ENCODE results near the gene UBE2S. TPM values are rescaled to one million over a fixed set of nuclear protein-coding genes. Genes with fewer than 3 reads are reported as not detected.

UBE2S gene
- total RNA-seq, 1 donor from 2014 or later, result 34.6 TPM

GRCh38 chr19:55362174-55362989 is 45.2 kb downstream of the UBE2S start:
- Mint-ChIP-seq H3K4me1 (no peaks in the 10 kb centered on the region), H3K4me3 (no peak overlapping the region), H3K36me3 (ENCODE audit: low read depth) (no peaks in the 10 kb centered on the region), H3K27me3 (peaks cover 12% of the 10 kb centered on the region), H3K9me3 (no peaks in the 10 kb centered on the region), H3K27ac (no peak overlapping the region)
- ATAC-seq (ENCODE audit: low read depth) (no peak), DNase-seq (no peak)
- TF ChIP-seq, protein P1, sequence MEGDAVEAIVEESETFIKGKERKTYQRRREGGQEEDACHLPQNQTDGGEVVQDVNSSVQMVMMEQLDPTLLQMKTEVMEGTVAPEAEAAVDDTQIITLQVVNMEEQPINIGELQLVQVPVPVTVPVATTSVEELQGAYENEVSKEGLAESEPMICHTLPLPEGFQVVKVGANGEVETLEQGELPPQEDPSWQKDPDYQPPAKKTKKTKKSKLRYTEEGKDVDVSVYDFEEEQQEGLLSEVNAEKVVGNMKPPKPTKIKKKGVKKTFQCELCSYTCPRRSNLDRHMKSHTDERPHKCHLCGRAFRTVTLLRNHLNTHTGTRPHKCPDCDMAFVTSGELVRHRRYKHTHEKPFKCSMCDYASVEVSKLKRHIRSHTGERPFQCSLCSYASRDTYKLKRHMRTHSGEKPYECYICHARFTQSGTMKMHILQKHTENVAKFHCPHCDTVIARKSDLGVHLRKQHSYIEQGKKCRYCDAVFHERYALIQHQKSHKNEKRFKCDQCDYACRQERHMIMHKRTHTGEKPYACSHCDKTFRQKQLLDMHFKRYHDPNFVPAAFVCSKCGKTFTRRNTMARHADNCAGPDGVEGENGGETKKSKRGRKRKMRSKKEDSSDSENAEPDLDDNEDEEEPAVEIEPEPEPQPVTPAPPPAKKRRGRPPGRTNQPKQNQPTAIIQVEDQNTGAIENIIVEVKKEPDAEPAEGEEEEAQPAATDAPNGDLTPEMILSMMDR (IDR thresholded peaks at IDR 0.05), result no peak
- ChIA-PET POLR2A (interaction anchor here (0.6 kb wide), 1 partner anchor 116 kb away, joined by 3 read pairs; no protein-coding TSS in a partner anchor), CTCF (no interaction called here)
- intact Hi-C loops (cut with micrococcal nuclease), result no loop called here

- intact Hi-C loops (cut with micrococcal nuclease), result no loop called here
- H3K27ac Mint-ChIP-seq, result no peak overlapping the region
- ChIA-PET CTCF (no interaction called here), POLR2A (interaction anchor here (0.8 kb wide), 1 partner anchor 13 kb away, joined by 5 read pairs; no protein-coding TSS in a partner anchor)
- no peaks in the 10 kb centered on the region for H3K9me3 Mint-ChIP-seq
- H3K4me1 Mint-ChIP-seq, result no peaks in the 10 kb centered on the region
- peaks cover 11% of the 10 kb centered on the region for H3K27me3 Mint-ChIP-seq
- no peak for ATAC-seq (ENCODE audit: low read depth)
- H3K4me3 Mint-ChIP-seq, result no peak overlapping the region
- DNase-seq, result no peak
- TF ChIP-seq, protein P1 (IDR thresholded peaks at IDR 0.05), result no peak
- H3K36me3 Mint-ChIP-seq (ENCODE audit: low read depth), result no peaks in the 10 kb centered on the region
Observed at GRCh38 chr19:55360902-55361301, 46.7 kb downstream of the UBE2S start.

DNA sequence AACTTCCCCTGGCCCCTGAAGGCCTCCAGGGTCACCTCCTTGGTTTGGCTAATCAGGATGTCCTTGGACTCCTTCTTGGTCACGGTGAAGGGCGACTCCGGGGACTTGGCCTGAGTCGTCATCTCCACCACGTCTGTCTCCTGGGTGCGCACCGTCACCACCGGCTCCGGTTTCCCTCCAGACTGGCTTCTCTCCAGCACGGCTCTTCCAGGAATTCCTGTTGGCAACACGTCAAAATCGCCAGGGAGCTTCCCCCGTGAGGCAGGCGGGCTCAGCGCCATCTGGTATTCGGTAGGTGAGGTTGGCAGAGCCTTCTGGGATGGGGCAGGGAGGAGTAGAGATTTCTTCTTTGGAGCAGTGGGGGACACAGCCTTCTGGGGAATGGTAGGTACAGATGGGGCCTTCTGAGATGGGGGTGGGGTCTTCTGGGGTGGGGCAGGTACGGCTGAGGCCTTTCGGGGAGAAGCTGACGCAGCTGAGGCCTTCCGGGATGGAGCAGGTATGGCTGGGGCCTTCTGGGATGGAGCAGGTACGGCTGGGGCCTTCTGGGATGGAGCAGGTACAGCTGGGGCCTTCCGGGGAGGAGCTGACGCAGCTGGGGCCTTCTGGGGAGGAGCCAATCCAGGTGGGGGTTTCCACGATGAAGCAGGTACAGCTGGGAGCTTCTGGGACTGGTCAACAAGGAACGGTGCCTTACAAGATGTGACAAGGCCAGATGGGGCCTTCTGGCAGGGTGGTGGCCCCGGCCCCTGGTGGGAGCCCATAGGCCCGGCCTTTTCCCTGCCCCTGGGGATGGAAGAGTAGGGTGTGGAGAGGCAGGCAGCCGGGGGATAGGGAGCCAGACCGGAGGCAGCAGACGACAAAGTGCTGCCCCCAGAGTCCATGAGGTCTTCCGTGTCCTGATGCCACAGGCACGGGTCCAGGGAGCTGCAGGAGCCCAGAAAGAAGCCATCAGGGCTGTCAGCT is 48.4 kb downstream of the UBE2S start:
- peaks cover 2% of the 10 kb centered on the region for H3K4me1 Mint-ChIP-seq
- H3K4me3 Mint-ChIP-seq, result no peak overlapping the region
- no peak for ATAC-seq (ENCODE audit: low read depth)
- no peaks in the 10 kb centered on the region for H3K36me3 Mint-ChIP-seq (ENCODE audit: low read depth)
- no peak for DNase-seq
- peaks cover 15% of the 10 kb centered on the region for H3K27me3 Mint-ChIP-seq
- H3K27ac Mint-ChIP-seq, result no peak overlapping the region
- TF ChIP-seq, protein P1 (IDR thresholded peaks at IDR 0.05), result no peak
- CTCF ChIA-PET, result no interaction called here
- H3K9me3 Mint-ChIP-seq, result no peaks in the 10 kb centered on the region
- intact Hi-C loops (cut with micrococcal nuclease), result no loop called here
- POLR2A ChIA-PET, result interaction anchor here (0.5 to 1.0 kb wide), 3 partner anchors 25 to 227 kb away, joined by 3 to 7 read pairs (median 4); partner anchors contain the start of gene TMEM238

DNA sequence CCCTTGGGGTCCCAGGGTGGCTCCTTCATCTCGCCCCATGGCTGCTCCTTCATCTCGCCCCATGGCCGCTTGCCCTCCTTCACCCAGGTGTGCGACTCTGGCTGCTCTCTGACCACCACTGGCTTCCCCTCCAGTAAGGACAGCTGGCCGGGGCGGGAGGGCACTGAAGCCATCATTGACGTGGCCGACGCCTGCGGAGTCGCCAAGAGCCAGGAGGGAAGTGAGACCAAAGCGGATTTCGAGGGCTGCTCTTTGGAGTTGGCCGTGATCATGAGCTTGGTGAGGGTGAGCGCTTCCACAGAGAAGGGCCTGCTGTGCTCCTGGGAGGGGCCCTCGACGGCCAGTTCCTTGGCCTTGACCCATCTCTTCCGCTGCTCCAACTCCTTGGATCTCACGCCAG is 49.1 kb downstream of the UBE2S start:
- no peaks in the 10 kb centered on the region for H3K9me3 Mint-ChIP-seq
- POLR2A ChIA-PET, result interaction anchor here (1.0 kb wide), 1 partner anchor 26 kb away, joined by 4 read pairs; the partner anchor contains the start of gene TMEM238
- CTCF ChIA-PET, result no interaction called here
- H3K36me3 Mint-ChIP-seq (ENCODE audit: low read depth), result no peaks in the 10 kb centered on the region
- ATAC-seq (ENCODE audit: low read depth) (no peak), DNase-seq (no peak)
- peaks cover 7% of the 10 kb centered on the region for H3K4me1 Mint-ChIP-seq
- H3K27me3 Mint-ChIP-seq, result peaks cover 18% of the 10 kb centered on the region
- H3K27ac Mint-ChIP-seq, result no peak overlapping the region
- H3K4me3 Mint-ChIP-seq, result no peak overlapping the region
- intact Hi-C loops (cut with micrococcal nuclease), result no loop called here
- TF ChIP-seq, protein P1 (IDR thresholded peaks at IDR 0.05), result no peak

Data from activated B cell treated with CpG ODN at 0.5 μM for 24 hours (primary cell).